HG02981 (cell line): Measurements from ENCODE around the gene PAXX.

Experiments
- ATAC-seq: cut with Tn5 transposase; IDR thresholded peaks from one replicate; pipeline ENCODE4 v1.9.1; 2021; ENCODE audit warnings: mild to moderate bottlenecking, moderate library complexity; ENCODE audit not compliant: unreplicated experiment

PAXX gene

DNA sequence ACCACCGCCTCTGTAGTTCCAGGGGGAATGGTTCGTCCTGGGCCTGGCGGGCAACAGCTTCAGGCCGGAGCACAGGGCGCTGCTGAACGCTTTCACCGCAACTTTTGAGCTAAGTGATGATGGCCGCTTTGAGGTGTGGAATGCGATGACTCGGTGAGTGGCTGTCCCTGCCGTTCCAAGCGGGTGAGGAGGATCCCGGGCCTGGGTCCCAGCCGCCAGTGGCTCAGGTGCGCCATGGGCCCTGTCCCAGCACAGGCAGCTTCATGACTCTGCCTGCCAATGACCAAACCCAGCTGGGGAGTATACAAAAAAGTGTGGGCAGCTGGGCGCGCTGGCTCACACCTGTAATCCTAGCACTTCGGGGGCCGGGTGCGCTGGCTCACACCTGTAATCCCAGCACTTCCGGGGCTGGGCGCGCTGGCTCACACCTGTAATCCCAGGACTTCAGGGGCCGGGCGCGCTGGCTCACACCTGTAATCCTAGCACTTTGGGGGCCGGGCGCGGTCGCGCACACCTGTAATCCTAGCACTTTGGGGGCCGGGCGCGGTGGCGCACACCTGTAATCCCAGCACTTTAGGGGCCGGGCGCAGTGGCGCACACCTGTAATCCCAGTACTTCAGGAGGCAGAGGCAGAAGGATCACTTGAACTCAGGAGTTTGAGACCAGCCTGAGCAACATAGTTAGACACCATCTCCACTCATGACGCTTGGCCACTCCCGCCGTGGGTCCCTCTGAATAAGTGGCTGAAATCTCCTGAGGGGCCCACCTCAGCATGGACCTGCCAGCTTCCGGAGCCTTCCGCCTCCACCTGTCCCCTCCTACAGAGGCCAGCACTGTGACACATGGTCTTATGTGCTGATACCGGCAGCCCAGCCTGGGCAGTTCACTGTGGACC, 39.1 kb upstream of the PAXX start:
- no peak for ATAC-seq

DNA sequence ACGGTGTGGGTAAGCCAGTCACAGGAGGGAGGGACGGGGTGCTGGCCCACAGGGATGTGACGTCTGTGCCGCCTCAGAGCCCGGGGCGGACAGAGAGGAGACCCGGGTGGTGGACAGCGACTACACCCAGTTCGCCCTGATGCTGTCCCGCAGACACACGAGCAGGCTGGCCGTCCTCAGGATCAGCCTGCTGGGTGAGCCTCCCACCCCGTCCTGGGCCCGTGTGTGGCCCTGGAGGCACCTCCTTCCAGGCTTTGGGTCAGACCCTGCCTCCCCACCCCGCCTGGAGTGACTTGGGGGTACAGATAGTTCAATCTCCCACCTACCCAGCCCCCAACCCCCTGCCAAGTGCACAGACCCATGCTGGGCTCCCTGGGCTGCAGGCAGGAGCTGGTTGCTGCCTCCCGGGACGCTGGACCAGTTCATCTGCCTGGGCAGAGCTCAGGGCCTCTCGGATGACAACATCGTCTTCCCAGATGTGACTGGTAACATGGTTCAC, 38.4 kb upstream of the PAXX start:
- no peak for ATAC-seq

DNA sequence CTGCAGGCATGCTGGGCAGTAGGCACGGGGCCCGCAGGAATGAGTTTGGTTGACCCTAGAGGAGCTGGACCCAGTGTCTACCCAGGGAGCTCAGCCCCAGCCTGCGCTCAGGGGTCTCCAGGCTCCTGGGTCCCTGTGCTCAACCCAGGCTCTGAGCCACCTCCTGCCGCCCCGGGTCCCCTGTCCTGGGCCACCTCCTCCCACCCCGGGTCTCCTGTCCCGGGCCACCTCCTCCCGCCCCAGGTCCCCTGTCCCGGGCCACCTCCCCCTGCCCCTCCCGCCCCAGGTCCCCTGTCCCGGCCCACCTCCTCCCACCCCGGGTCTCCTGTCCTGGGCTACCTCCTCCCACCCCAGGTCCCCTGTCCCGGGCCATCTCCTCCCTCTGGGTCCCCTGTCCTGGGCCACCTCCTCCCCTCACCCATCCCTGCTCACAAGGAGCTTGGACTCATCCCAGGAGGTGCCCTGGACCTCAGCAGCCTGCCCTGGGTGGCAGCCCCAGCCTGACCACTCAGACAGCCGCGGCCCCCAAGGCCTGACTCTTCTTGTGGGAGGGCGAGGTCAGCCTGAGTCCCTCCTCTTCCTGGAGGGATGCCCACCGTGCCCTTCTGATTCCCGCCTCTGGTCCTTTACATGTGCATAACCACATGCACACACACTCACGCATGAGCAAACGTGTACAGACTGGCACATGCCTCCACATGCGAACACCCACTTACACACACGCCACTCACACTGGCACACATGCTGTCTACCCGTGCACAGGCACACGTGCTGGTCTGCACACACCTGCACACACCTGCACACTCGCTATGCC, 37.7 kb upstream of the PAXX start:
- no peak for ATAC-seq

DNA sequence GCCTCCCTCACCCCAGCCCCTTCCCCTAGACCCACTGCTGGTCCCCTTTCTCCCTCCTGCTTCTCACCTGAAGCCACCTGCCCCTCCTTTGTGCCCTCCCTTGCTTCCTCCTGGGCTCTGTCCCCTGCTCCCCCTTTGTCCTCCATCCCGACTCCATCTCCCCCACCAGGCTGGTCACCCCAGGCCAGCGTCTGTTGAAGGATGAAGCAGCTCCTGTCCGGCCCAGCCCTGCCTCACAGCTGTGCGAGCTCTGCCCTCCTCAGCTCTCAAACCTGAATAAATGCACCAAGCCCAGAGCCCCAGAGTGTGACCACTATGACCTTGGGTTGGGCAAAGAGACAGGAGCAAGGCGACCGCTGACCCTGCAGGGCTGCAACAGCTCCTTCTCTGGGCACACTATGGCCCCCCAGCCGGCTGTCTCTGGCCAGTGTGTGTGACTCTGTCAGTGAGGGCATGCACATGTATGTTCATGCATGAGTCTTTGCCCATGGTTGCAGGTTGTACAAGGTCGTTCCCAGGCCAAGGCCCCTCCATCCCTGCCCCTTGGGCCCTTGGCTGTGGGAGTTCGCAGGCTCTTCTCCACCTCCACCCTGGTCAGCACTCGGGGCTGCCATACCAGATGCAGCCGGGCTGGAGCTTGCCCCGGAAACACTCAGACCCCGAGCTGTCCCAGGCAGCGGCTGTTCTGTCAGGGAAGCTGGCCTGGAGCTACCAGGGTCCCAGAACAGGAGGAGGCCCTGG, 36.9 kb upstream of the PAXX start:
- ATAC-seq, result no peak

DNA sequence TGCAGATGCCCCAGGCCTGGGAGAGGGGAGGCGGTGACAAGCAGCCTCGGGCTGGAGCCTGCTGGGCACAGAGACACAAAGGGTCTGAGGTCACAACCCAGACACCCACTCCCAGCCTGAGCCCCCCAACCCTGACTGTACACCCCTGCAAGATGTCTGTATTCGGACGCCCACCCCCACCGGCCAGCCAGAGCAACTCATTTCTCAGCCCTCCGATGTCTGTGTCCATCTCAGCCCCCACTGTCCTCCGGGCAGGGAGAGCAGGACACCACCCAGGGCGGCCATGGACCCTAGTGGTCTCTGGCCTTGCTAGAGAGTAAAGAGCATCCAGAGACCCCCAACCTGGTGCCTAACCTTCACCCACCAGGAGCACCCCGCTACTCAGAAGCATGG, 36.3 kb upstream of the PAXX start:
- no peak for ATAC-seq

DNA sequence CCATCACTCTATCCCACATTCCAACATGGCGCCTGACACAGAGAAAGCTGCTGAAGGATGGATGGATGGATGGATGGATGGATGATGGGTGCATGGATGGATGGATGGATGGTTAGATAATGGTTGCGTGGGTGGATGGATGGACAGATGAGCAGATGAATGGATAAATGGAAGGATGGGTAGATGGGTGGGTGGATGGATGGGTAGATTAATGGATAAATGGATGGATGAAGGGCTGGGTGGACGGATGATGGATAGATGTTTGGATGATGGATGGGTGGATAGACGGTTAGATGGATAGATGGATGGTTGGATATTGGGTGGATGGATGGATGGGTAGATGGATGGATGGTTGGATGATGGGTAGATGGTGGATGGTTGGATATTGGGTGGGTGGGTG, 35.6 kb upstream of the PAXX start:
- no peak for ATAC-seq

DNA sequence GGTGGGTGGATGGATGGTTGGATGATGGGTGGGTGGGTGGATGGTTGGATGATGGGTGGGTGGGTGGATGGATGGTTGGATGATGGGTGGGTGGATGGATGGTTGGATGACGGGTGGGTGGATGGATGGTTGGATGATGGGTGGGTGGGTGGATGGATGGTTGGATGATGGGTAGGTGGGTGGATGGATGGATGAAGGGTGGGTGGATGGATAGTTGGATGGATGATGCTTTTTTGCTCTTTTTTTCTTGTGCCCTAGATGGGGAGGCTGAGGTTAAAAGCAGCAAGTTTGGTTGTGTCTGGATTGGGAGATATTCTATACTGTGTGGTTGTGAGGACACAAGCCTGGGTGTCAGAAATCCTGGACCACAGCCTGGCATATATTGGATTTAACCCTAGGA, 34.8 kb upstream of the PAXX start:
- ATAC-seq, result no peak

DNA sequence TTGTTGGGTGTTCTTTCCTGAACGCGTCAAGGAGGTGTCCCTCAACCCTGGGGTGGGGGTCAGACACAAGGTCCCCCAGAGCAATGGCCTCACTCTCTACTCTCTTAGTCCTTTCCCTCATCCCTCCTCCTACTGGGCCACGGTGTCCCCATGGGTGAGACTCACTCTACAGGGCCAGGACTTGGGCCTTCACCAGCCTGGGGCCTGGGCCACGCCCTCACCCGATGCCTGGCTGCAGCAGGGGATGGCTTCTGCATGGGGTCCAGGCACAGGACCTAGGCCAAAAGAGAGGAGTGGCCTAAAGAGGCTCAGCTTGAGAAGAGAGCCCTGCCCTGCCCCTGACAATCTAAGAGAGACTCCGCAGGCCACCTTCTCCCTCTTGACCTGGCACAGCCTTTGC, 34.3 kb upstream of the PAXX start:
- no peak for ATAC-seq

DNA sequence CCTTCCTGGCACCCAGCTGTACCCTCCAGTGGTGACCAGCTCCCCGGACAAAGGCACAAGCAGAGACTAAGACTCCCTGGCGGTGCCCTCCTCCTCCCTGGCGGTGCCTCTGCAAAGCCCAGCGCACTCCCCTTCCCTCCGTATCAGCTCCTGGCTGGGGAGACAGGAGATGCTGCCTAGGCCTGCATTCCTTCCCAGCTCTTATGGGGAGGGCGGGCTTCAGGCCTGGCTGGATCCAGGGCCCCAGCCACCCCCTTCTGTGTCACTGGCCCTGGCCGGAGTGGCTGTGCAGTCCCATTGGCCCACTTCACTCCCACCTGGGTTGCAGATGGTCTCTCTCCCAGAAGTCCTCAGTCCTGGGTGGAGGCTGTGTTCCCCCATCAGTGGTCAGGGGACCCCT, 33.7 kb upstream of the PAXX start:
- no peak for ATAC-seq

DNA sequence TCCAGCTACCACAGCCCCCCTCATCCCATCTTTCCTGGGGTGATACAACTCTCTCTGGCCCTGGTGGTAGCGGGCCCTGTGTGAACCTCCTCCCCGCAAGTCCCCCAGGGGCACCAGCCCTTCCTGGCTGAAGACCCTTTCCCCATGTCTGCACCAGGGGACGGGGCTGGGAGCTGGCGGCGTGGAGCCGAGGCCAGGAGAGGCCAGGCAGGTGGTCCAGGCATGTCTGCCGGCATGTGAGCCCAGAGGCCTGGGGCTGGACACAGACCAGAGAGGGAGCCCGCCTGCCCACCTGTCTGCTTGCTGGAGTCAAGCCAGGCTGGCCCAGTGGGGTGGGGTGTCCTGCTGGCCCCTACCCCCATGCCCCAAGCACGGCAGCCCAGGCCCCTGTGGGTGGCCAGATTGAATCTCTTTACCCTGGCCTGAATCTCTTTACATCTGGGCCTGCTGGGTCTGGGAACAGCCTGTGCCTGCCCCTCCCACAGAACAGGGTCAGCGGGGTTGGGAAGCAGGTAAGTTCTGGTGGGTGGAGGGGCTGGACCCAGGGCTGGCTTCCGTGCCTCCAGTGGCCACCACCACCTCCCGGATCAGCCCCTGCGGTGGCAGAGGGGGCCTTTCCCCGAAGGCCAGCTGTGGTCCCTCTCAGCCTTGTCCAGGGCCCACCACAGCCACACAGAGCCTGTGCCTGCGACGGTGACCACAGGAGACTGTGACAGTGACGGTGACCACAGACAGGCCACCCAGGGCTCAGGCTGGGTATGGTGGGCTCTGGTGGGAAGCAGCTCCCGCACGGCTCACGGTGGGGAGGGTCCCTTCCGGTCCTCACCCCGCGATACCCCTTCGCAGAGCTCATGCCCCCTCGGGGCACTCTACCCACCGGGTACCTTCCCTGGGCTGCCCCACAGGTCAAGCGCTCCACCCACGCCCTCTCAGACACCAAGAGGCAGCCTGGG, 33.0 kb upstream of the PAXX start:
- ATAC-seq, result no peak

DNA sequence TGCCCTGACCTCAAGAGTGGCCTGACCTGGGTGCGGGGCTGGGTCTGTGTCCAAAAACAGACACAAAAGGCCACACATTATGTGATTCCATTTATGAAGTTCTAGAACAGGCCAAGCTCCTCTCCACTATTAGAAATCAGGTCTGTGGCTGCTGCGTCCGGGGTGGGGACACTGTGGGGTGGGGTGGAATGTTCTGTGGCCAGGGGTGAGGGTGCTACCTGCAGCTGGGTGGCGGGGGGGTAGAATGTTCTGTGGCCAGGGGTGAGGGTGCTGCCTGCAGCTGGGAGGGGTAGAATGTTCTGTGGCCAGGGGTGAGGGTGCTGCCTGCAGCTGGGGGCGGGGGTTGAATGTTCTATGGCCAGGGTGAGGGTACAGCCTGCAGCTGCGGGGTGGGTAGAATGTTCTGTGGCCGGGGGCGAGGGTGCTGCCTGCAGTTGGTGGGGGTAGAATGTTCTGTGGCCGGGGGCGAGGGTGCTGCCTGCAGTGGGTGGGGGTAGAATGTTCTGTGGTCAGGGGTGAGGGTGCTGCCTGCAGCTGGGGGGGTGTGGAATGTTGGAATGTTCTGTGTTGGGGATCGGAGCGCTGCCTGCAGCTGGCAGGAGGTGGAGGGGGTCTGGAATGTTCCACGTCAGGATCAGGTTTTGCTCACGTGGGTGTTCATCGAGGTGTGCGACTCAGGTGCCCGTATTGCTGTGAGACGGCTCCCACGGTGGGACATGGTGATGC, 31.8 kb upstream of the PAXX start:
- ATAC-seq, result no peak

DNA sequence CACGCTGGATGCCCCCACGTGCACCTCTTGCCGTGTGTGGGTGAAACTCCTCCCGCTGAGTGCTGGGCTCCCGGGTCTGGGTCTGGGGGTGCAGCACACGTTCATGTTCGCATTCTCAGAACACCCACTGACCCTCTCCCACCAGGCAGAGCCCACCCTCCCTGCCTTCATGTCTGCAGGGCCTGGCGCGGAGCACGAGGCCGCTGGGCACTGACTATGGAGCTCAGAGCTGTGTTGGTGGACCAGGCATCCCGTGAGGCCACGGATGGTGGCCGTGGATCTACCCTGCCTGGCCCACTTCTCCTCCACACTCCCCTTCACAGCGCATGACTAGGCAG, 31.3 kb upstream of the PAXX start:
- no peak for ATAC-seq

DNA sequence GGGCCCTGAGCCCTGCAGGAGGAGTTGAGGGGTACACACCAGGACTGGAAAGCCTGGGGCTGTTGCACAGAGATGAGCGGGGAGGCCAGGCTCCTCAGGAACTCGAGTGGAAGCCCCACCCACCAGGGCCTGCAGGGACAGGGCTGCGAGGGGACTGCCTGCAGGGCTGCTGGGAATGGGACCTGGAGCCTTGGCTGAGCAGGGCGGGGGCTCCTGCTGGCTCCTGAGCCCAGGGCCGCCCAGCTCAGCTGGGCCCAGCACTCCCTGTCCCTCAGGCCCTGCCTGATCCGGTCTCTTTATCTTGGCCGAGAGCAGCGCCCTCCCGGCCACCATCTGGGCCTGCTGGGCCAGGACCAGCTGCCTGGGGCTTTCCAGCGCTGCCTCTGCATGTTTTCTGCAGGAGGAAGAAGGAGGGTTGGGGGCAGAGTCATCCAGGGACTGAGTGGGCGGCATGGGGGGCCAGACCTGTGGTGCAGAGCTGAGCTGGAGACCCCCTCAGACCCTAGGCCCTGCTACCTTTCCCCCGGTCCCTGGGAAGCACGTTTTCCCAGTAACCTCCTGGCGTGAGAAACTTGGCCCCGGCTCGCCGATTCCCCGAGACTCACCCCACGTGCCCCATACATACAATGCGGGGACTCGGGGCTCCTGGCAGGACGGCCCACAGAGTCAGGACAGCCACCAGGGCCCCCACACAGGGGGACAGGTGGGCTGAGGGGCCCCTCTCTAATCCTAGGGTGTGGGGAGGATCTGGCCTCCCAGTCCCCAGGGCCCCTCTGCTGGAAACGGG, 30.8 kb upstream of the PAXX start:
- no peak for ATAC-seq

DNA sequence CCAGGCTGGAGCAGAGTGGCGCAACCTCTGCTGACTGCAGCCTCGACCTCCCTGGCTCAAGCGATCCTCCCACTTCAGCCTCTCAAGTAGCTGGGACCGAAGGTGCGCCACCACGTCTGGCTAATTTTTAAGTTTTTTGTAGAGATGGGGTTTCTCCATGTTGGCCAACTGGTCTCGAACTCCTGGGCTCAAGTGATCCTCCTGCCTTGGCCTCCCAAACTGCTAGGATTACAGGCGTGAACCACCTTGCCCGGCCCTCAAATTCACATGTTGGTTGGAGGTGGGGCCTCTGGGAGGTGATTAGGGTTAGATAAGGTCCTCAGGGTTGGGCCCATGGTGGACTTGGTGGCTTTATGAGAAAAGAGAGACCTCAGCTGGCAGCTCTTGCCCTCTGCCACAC, 30.1 kb upstream of the PAXX start:
- no peak for ATAC-seq

DNA sequence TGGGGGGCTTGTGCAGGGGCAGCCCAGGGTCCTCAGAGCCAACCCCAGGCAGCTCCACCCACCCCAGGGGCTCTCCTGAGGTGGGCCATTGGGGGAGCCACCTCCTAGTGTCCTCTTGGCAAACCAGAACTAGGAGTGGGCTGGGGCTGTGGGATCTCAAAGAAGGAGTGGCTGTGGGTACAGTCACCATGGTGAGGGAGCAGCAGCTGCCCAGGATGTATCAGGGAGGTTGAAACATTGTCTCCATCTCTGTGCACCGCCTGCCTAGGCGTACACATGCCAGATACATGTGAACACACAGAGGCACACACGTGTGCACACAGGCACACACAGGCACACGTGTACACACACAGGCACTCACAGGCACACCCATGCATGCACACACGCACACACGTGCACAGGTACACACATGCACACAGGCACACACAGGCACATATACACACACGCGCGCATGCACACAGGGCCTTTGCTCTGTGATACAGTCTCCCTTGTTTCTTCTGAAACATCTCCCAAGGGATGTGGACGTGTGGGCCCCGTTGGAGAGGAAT, 29.4 kb upstream of the PAXX start:
- ATAC-seq, result no peak

DNA sequence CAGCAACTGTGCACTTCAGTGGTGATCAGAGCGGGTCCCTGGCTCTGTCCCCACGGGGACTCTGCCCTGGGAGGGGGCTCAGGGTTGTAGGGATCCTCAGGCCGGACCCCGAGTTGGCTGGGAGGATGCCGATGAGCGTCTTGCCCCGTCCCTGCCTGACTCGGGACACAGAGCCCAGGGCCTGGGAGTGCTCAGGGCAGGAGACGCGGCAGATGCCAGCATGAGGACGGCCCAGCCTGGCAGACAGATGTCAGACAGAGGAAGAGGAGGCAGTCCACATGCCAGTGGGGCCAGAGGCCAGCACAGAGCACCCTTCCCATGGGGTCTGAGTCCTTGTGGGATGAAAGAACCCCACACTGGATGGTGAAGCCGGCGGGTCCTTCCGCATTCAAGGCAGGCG, 28.9 kb upstream of the PAXX start:
- no peak for ATAC-seq

DNA sequence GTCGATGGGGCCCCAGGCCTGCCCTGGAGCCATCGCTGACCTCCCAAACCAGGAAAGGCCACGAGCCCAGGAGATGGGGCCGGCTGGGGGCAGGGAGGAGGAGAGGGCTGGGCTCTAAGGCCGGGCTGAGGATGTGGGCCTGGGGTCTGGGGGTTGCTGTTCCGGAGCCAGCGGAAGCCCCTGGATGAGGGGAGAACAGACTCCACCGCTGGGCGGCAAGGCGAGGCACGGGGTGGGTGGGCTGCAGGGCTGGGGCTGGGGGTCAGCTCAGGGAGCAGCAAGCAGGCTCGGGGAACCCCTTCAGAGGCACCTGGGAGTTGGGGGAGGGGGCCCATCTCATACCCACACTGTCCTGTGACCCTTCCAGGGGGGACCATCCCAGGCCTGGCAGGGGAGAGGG, 28.5 kb upstream of the PAXX start:
- ATAC-seq, result no peak

DNA sequence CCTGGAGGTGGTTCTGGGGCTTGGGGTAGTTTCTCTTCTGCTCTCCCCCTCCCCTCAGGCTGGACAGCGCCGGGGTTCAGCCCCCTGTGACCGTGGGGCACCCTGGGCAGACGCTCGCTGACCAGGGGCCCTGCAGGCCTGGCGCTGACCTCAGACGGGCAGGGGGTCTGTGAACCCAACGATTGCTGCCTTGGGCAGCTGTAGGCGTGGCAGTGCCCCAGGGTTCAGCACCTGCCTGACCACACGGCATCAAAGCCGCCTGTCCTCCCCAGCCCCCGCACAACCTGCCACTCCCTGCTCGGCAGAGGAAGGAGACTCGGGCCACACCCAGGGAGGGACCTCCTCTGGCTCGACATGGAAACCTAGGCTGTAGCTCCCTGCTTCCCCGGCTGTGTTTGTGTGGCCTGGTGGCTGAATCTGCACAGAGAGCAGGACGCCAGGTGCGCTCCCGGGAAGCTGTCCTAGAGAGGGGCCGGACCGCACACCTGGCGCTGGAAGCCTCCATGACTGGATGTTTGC, 28.0 kb upstream of the PAXX start:
- no peak for ATAC-seq
